SK-N-MC (cell line): ENCODE measurements around the gene MON1B.
"Not testable (repeated sequence)": the region's sequence is repeated elsewhere in the genome, so short reads cannot be mapped to it uniquely, and the experiment has no call there.

Experiments
- DNase-seq: peaks from one replicate; pipeline ENCODE4 v3.0.0-alpha.2; 2011; ENCODE audit warnings: low read depth, low spot score
- H3K27ac ChIP-seq: fragments of 200-600 bp; sonication (generic); 2 replicates; pipeline ENCODE4 v1.5.1; 2016; ENCODE audit warnings: mixed run types
- H3K36me3 ChIP-seq: fragments of 200-600 bp; sonication (generic); 2 replicates; pipeline ENCODE4 v1.6.1; 2017; ENCODE audit warnings: antibody characterized with exemption, low read length, mixed read lengths; ENCODE audit not compliant: insufficient read depth
- H3K4me3 ChIP-seq: fragments of 200-600 bp; sonication (generic); 2 replicates; pipeline ENCODE4 v1.5.1; 2016
- H3K9ac ChIP-seq: fragments of 200-600 bp; sonication (generic); 2 replicates; pipeline ENCODE4 v1.8.0; 2017; ENCODE audit warnings: mixed run types, mixed read lengths; ENCODE audit not compliant: insufficient read length
- H3K9me3 ChIP-seq: fragments of 200-600 bp; sonication (generic); 2 replicates; pipeline ENCODE4 v1.6.1; 2017; ENCODE audit warnings: low read depth, mild to moderate bottlenecking, antibody characterized with exemption, low read length, moderate library complexity, mixed read lengths
- EZH2 ChIP-seq: fragments of 200-600 bp; sonication (generic); IDR thresholded peaks from one replicate; pipeline ENCODE4 v1.6.1; 2017; ENCODE audit warnings: antibody characterized with exemption
- FOXP2 ChIP-seq: optimal IDR thresholded peaks from 2 replicates; pipeline ENCODE3; 2011; ENCODE audit warnings: mild to moderate bottlenecking, moderate library complexity; ENCODE audit not compliant: insufficient read depth; ENCODE audit errors: extremely low read length, control extremely low read depth
- POLR2AphosphoS5 ChIP-seq: IDR thresholded peaks from 2 replicates; pipeline ENCODE4 v1.6.1; 2012; ENCODE audit warnings: mild to moderate bottlenecking, low read depth, low read length, borderline replicate concordance

The MON1B gene

GRCh38 chr16:77223184-77223583 lies 32.2 kb downstream of the MON1B start:
- Histone ChIP-seq H3K4me3 (no peak overlapping the region), H3K9me3 (no peaks in the 10 kb centered on the region), H3K36me3 (no peaks in the 10 kb centered on the region), H3K9ac (no peak overlapping the region), H3K27ac (no peak overlapping the region)
- no peak for DNase-seq
- no peak for TF ChIP-seq EZH2
- no peak for TF ChIP-seq POLR2AphosphoS5
- no peak for TF ChIP-seq FOXP2

GRCh38 chr16:77225182-77225581 lies 34.2 kb downstream of the MON1B start:
- DNase-seq, result no peak
- Histone ChIP-seq H3K27ac (no peak overlapping the region), H3K9me3 (no peaks in the 10 kb centered on the region), H3K4me3 (no peak overlapping the region), H3K36me3 (no peaks in the 10 kb centered on the region), H3K9ac (no peak overlapping the region)
- no peak for TF ChIP-seq EZH2
- no peak for TF ChIP-seq FOXP2
- TF ChIP-seq POLR2AphosphoS5, result no peak

GRCh38 chr16:77227745-77228144 lies 36.8 kb downstream of the MON1B start:
- Histone ChIP-seq H3K36me3 (no peaks in the 10 kb centered on the region), H3K4me3 (no peak overlapping the region), H3K9ac (no peak overlapping the region), H3K27ac (no peak overlapping the region), H3K9me3 (no peaks in the 10 kb centered on the region)
- DNase-seq, result no peak
- TF ChIP-seq EZH2 (no peak), POLR2AphosphoS5 (no peak), FOXP2 (no peak)

- TF ChIP-seq EZH2 (no peak), POLR2AphosphoS5 (no peak), FOXP2 (no peak)
Measured at GRCh38 chr16:77231047-77231446, 40.1 kb downstream of the MON1B start.

GRCh38 chr16:77233799-77234519 lies 43.0 kb downstream of the MON1B start:
- TF ChIP-seq EZH2 (no peak), POLR2AphosphoS5 (no peak), FOXP2 (no peak)
- no peak for DNase-seq
- no peak overlapping the region for H3K27ac ChIP-seq
- H3K9ac ChIP-seq, result no peak overlapping the region
- no peaks in the 10 kb centered on the region for H3K9me3 ChIP-seq
- H3K36me3 ChIP-seq, result no peaks in the 10 kb centered on the region
- H3K4me3 ChIP-seq, result no peak overlapping the region

More at GRCh38 chr16:77231047-77231446, 40.1 kb downstream of the MON1B start:
- no peak overlapping the region for H3K4me3 ChIP-seq
- no peaks in the 10 kb centered on the region for H3K36me3 ChIP-seq
- H3K27ac ChIP-seq, result no peak overlapping the region
- H3K9ac ChIP-seq, result no peak overlapping the region
- H3K9me3 ChIP-seq, result no peaks in the 10 kb centered on the region
- no peak for DNase-seq

- TF ChIP-seq EZH2 (no peak), FOXP2 (no peak)
- Histone ChIP-seq H3K9ac (no peak overlapping the region), H3K27ac (no peak overlapping the region), H3K36me3 (no peaks in the 10 kb centered on the region), H3K9me3 (no peaks in the 10 kb centered on the region), H3K4me3 (no peak overlapping the region)
- DNase-seq, result no peak
Measured at GRCh38 chr16:77234611-77235010, 43.6 kb downstream of the MON1B start.

- TF ChIP-seq POLR2AphosphoS5 (no peak), EZH2 (no peak), FOXP2 (no peak)
- H3K4me3 ChIP-seq, result peak overlapping the region; percentile 58; the same call in 1 of the 2 replicates
- no peaks in the 10 kb centered on the region for H3K9me3 ChIP-seq
- no peaks in the 10 kb centered on the region for H3K36me3 ChIP-seq
- peak; percentile 10 for DNase-seq
- no peak overlapping the region for H3K27ac ChIP-seq
- no peak overlapping the region for H3K9ac ChIP-seq
Measured at GRCh38 chr16:77236063-77236511, 45.1 kb downstream of the MON1B start.

GRCh38 chr16:77238593-77238992 lies 47.6 kb downstream of the MON1B start:
- no peak for DNase-seq
- Histone ChIP-seq H3K9me3 (no peaks in the 10 kb centered on the region), H3K9ac (no peak overlapping the region), H3K36me3 (no peaks in the 10 kb centered on the region), H3K4me3 (no peak overlapping the region), H3K27ac (no peak overlapping the region)
- no peak for TF ChIP-seq POLR2AphosphoS5
- TF ChIP-seq FOXP2, result no peak
- no peak for TF ChIP-seq EZH2

GRCh38 chr16:77242471-77242870 lies 51.5 kb downstream of the MON1B start:
- H3K27ac ChIP-seq, H3K4me3 ChIP-seq, H3K9me3 ChIP-seq, DNase-seq, H3K36me3 ChIP-seq, H3K9ac ChIP-seq: not testable (repeated sequence)

GRCh38 chr16:77246150-77246549 lies 55.2 kb downstream of the MON1B start:
- no peak for TF ChIP-seq FOXP2
- no peak for TF ChIP-seq POLR2AphosphoS5
- Histone ChIP-seq H3K27ac (no peak overlapping the region), H3K36me3 (no peaks in the 10 kb centered on the region), H3K4me3 (no peak overlapping the region), H3K9ac (no peak overlapping the region), H3K9me3 (no peaks in the 10 kb centered on the region)
- no peak for DNase-seq
